Measurements from ENCODE around the gene SUDS3.
A peak's percentile ranks its signal among the peaks of the same experiment; 100 is the strongest.
"Not testable (repeated sequence)": the region's sequence is repeated elsewhere in the genome, so short reads cannot be mapped to it uniquely, and the experiment has no call there.

Gene SUDS3

DNA sequence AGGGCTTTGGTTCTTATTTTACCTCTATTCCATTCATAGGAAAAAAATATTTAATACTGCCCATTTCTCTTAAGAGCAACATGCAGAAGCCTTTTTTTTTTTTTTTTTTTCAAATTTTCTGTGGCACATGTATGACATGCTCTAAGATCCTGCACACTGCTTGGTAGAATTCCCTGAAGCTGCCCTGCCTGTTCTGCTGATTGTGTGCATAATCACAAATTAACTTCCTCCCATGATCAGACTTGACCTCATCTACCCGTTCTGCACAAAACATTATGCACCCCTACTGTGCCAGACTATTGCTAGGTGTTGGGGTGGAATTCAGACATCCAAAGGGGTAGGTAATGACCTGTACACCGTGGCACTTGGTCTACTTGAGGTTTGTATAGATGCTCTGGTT lies 22.2 kb downstream of the SUDS3 start:
- no peak for DNase-seq

- peak; percentile 46 for DNase-seq
Observed at GRCh38 chr12:118398940-118399339, 22.6 kb downstream of the SUDS3 start.

GRCh38 chr12:118402251-118402650 lies 25.9 kb downstream of the SUDS3 start:
- no peak for DNase-seq

DNA sequence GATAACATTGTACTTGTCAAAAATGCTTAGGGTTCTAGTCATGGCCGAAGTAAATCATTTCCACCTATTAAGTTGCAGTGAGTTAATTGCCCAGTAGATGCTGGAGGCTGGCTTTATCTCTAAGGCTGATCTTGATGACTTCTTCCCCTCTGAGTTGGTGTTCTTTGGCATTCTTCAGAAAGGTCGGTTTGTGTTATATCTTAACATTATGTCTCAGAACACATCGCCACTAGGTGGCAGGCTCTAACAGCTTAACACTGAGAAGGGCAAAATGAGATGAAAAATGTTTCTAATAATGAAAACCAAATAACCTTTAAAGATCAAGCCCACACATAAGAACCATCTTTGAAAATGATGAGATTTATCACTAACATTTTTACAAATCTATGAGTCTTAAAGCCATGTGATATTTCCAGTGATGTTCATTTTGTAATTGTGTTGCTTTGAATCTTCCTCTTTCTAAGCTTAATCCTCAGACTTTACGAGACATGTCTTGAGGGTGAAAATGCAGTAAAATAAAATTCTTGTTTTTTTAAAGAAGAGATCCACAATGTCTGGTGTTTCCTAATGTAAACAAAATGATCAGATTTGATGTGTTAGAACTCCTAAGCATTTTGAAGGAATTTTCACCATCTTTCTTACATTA lies 28.6 kb downstream of the SUDS3 start:
- DNase-seq: peak; percentile 86

DNA sequence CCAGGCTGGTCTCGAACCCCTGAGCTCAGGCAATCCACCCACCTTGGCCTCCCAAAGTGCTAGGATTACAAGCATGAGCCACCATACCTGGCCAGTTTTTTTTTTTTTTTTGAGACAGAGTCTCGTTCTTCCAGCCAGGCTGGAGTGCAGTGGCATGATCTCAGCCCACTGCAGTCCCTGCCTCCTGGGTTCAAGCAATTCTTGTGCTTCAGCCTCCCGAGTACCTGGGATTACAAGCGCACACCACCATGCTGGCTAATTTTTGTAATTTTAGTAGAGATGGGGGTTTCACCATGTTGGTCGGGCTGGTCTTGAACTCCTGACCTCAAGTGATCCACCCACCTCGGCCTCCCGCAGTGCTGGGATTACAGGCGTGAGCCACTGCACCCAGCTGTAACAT lies 31.9 kb downstream of the SUDS3 start:
- not testable (repeated sequence) for DNase-seq

DNA sequence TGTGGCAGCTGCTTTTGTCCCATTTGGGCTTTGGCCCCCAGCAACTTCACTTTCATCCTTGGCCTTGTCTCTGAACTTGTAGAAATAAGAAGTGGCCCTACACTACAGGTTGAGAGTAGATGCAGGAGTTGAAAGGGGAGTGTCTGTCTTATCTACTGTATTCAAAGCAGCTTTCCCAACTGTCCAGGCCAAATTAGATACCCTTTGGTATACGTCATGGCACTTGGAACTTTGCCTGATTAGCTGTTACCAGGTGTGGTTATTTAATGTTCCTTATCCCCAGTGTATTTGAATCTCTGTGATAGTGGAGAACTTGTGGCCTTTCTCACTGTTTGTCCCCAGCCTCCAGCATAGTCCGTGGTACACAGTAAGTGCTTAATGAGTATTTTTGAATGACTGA lies 33.5 kb downstream of the SUDS3 start:
- peak; percentile 66 for DNase-seq

DNA sequence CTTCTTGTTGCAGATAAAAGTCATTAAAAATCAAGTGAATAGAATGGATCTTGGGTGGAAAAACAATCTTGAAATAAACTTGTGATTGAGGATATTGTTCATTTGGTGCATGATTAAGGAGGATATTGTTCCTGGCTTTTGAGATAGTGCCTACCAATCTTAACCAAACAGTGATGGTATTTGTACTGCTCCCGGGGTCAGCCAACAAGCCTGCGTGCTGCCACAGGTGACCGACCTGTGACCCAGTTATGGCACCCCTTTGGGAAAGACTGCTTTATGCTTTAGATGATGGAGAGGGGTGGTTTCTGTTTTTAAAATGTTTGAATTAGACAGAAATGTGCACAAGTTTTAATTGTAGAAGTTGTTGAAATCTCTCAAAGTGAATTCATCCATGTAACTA lies 41.6 kb downstream of the SUDS3 start:
- no peak for DNase-seq

DNA sequence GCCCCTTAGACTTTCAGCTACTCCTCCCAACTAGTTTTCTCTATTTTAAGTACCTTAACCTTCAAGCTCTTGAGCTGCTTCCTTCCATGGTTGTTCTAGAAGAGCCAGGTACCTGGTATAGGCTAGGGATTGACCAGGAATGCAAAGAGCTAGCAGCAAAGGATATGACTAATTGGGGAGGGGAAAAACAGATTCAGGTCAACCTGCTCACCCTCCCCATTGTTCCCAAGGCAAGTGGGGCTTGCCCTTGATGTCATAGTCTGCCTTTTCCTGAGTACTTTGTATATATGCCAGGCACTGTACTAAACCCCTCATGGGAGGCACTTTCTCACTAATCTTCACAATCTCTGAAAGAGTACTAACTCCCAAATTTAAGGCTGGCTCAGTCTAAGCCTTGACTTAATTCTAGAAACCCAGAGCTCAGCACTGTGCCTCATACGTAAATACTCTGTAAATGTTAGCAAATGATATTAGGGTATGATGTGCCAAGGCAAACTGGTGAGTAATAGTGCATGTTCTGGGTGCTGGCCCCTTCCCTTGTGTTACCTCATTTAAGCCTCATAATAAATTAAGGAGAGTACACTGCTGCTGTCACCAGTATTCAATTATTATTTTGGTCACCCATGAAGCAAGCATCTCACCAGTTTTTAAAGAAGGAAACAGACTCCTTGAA lies 42.2 kb downstream of the SUDS3 start:
- DNase-seq: no peak

- no peak for DNase-seq
Observed at GRCh38 chr12:118420673-118421072, 44.3 kb downstream of the SUDS3 start.

DNA sequence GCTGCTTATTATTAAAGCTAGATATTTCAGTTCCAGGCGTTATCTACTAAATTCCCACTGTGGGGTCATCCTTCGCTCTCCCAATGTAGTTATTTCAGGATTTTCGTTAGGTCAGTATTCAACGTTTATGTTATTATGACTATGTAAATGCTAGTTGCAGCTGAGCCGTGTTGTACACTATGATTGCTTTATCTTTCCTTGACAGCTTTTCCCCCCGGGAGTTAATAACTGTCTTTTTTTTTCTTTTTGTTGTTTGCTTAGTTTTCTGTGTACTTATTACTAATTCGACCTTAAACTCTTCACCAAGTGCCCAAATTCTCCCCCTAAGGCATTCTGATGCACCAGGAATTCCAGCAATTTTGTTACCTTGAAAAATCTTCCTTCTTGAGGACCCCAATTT lies 48.5 kb downstream of the SUDS3 start:
- peak; percentile 10 for DNase-seq

GRCh38 chr12:118425364-118425763 lies 49.0 kb downstream of the SUDS3 start:
- DNase-seq: no peak

- no peak for DNase-seq
Observed at GRCh38 chr12:118427819-118428218, 51.5 kb downstream of the SUDS3 start.

DNA sequence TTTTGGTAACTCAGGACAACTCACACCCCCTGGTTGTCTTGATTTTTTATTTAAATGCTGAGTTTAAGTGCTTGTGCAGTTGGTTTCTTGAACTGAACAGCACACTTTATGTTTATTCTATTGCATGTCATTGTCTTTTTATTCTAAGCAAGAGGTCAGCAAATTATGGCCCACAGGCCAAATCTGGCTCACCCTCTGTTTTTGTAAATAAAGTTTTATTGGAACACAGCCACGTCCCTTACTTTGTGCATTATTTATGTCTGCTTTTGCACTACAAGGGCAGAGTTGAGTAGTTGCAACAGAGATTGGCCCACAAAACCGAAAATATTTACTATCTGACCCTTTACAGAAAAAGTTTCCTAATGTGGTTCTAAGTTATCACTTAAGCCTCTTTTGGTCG lies 52.3 kb downstream of the SUDS3 start:
- no peak for DNase-seq

GRCh38 chr12:118429688-118430383 lies 53.5 kb downstream of the SUDS3 start:
- no peak for DNase-seq

GRCh38 chr12:118430516-118430915 lies 54.2 kb downstream of the SUDS3 start:
- DNase-seq: no peak

- DNase-seq: no peak
Observed at GRCh38 chr12:118432812-118433545, 56.6 kb downstream of the SUDS3 start.

DNA sequence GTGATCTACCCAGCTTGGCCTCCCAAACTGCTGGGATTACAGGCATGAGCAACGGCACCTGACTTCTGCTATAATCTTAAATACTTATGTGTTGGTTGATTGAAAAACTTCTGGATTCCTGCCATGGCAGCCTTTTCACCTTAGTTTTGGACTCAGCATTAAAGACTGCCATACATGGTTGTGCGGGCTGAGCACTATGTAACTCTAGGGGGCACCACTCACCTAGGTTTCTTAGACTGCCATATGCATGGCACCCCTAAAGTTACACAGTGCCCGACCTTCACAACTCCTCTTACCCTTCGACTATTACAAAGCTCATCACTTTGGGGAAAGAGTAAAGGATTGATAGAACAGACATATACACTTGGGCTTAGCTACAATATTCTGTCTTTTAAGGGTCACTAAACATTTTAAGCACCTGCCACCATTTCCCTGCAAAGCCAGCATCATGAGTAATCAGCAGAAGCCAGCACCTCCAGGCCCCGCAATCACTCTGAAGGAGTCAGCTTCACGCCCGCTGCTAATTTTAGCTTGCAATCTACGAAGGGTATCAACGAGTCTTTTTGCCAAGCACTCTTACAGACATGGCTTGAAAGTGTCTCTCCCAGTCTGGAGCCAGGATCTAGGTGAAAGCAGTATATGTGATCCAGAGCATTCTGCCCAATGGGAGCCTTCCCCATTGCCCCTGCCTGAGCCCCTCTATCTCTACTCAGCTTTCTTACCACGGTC lies 59.8 kb downstream of the SUDS3 start:
- peak; percentile 44 for DNase-seq

GRCh38 chr12:118436986-118437385 lies 60.6 kb downstream of the SUDS3 start:
- DNase-seq: no peak

DNA sequence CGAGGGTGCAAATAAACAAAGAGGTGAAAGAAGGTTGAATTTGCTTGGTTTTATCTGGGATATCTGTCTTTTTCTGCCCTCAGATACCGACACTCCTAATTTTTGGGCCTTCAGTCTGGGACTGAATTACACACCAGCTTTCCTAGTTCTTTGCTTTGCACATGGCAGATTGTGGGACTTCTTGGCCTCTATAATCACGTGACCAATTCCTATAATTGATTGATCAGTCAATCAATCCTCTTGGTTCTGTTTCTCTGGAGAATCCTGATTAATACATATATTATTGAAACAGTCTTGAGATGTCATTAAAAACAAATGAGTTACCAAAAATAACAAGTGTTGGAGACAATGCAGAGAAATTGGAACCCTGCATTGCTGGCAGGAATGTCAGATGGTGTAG lies 62.7 kb downstream of the SUDS3 start:
- no peak for DNase-seq

GRCh38 chr12:118446247-118446646 lies 69.9 kb downstream of the SUDS3 start:
- DNase-seq: no peak

GRCh38 chr12:118447181-118447580 lies 70.8 kb downstream of the SUDS3 start:
- DNase-seq: no peak

GRCh38 chr12:118448341-118448740 lies 72.0 kb downstream of the SUDS3 start:
- DNase-seq: no peak

GRCh38 chr12:118455327-118455726 lies 79.0 kb downstream of the SUDS3 start:
- no peak for DNase-seq
